ENCODE data around the gene SSH2.
A peak's percentile ranks its signal among the peaks of the same experiment; 100 is the strongest.
"Not testable (repeated sequence)": the region's sequence is repeated elsewhere in the genome, so short reads cannot be mapped to it uniquely, and the experiment has no call there.

SSH2 gene

GRCh38 chr17:29833801-29834200, 96.2 kb downstream of the SSH2 start:
- no peak for DNase-seq

- no peak for DNase-seq
Observed at GRCh38 chr17:29828676-29829284, 101.2 kb downstream of the SSH2 start.

GRCh38 chr17:29827179-29827578, 102.8 kb downstream of the SSH2 start:
- no peak for DNase-seq

GRCh38 chr17:29826114-29826692, 103.8 kb downstream of the SSH2 start:
- peak; percentile 26 for DNase-seq

- DNase-seq, result peak; percentile 51
Observed at GRCh38 chr17:29825604-29826003, 104.4 kb downstream of the SSH2 start.

GRCh38 chr17:29821897-29822296, 108.1 kb downstream of the SSH2 start:
- no peak for DNase-seq

- no peak for DNase-seq
Observed at GRCh38 chr17:29820425-29820824, 109.6 kb downstream of the SSH2 start.

GRCh38 chr17:29807520-29808361, 122.3 kb downstream of the SSH2 start:
- DNase-seq, result peak; percentile 55

GRCh38 chr17:29802246-29802645, 127.8 kb downstream of the SSH2 start:
- DNase-seq, result no peak

- DNase-seq, result no peak
Observed at GRCh38 chr17:29800457-29800856, 129.6 kb downstream of the SSH2 start.

GRCh38 chr17:29796652-29797051, 133.4 kb downstream of the SSH2 start:
- DNase-seq, result no peak

GRCh38 chr17:29793501-29793900, 136.5 kb downstream of the SSH2 start:
- DNase-seq, result no peak

GRCh38 chr17:29791336-29792080, 138.5 kb downstream of the SSH2 start:
- no peak for DNase-seq

- no peak for DNase-seq
Observed at GRCh38 chr17:29789196-29790170, 140.5 kb downstream of the SSH2 start.

GRCh38 chr17:29787995-29788394, 142.0 kb downstream of the SSH2 start:
- DNase-seq, result no peak

GRCh38 chr17:29782917-29783316, 147.1 kb downstream of the SSH2 start:
- DNase-seq, result no peak

- DNase-seq, result not testable (repeated sequence)
Observed at GRCh38 chr17:29779812-29780190, 150.2 kb downstream of the SSH2 start.

GRCh38 chr17:29778956-29779811, 150.8 kb downstream of the SSH2 start:
- DNase-seq, result peak; percentile 69

- no peak for DNase-seq
Observed at GRCh38 chr17:29777663-29778062, 152.4 kb downstream of the SSH2 start.

GRCh38 chr17:29776026-29776425, 154.0 kb downstream of the SSH2 start:
- no peak for DNase-seq

GRCh38 chr17:29772981-29773380, 157.0 kb downstream of the SSH2 start:
- no peak for DNase-seq

All from NCI-H748 treated with DMSO at 0.1 percent for 48 hours (cell line).